ENCODE data around the gene FBXO42. TPM values are rescaled to one million over a fixed set of nuclear protein-coding genes. Genes with fewer than 3 reads are reported as not detected.
A peak's percentile ranks its signal among the peaks of the same experiment; 100 is the strongest.
"Not testable (repeated sequence)": the region's sequence is repeated elsewhere in the genome, so short reads cannot be mapped to it uniquely, and the experiment has no call there.

The FBXO42 gene
- total RNA-seq, 2 experiments from 2014 or later, result 14.3 to 14.9 TPM

DNA sequence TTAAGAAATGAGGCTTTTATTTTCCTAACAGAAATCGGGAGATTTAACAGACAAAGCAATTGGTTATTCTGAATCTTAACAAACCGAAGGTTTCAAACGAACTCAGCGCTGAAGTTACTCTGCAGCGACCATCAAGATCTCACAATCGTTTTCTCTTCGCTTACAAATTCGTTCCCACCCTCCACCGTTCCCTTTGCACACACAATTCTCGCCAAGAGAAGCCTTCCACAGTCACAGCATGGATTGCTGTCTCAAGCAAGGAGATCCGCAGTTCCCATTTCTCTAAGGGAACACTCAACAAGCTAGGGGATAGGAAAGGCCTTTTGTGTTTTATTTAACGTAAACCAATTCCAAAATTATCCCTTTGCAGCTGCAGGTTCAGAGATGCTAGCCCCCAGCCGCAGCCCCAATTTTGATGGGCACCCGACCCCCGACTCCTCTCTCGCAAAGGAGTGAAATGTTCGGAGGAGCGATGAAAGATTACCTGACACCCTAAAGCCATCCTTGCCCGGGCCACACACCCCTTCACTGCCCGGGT lies 755 bp downstream of the FBXO42 start:
- peaks cover 35% of the 10 kb centered on the region for H3K4me1 ChIP-seq (ENCODE audit: insufficient read depth, low read length)
- ChIA-PET CTCF (interaction anchor here (1.0 to 3.8 kb wide), 8 partner anchors 13 to 269 kb away, joined by 3 to 51 read pairs (median 4); partner anchors contain the start of gene NECAP2), POLR2A (interaction anchor here (0.7 to 3.0 kb wide), 9 partner anchors 12 to 553 kb away, joined by 3 to 37 read pairs (median 4); partner anchors contain the start of genes NECAP2, SPEN and SZRD1)
- ATAC-seq (ENCODE audit: poor library complexity) (no peak), DNase-seq (peak in 2 of 14 experiments; percentile 7 to 34)
- no peaks in the 10 kb centered on the region for H3K27me3 ChIP-seq (ENCODE audit: control insufficient read depth in 1 of 2, insufficient read depth in 2 of 2, low read length in 2 of 2)
- no peaks in the 10 kb centered on the region for H3K36me3 ChIP-seq (ENCODE audit: insufficient read depth, low read length)
- intact Hi-C loops (cut with DNase I, micrococcal nuclease), result loop anchor here in 1 of 2 experiments (5.0 kb wide), 5 partner anchors 91 to 824 kb away; partner anchors contain the start of genes DNAJC16, NECAP2 and SPEN
- H3K9me3 ChIP-seq (ENCODE audit: control insufficient read depth in 1 of 2, insufficient read depth in 1 of 2, low read length in 2 of 2), result no peaks in the 10 kb centered on the region
- Mint-ChIP-seq H3K36me3 (ENCODE audit: low read depth) (peaks cover 9% of the 10 kb centered on the region), H3K27ac (peak overlapping the region; percentile 93), H3K4me3 (peak overlapping the region; percentile 97), H3K4me1 (ENCODE audit: low read depth) (peaks cover 34% of the 10 kb centered on the region), H3K27me3 (no peaks in the 10 kb centered on the region), H3K9me3 (no peaks in the 10 kb centered on the region)
- peak overlapping the region; percentile 83 for H3K27ac ChIP-seq (ENCODE audit: low read depth in 1 of 2, low read length in 2 of 2)
- TF ChIP-seq, protein P1, sequence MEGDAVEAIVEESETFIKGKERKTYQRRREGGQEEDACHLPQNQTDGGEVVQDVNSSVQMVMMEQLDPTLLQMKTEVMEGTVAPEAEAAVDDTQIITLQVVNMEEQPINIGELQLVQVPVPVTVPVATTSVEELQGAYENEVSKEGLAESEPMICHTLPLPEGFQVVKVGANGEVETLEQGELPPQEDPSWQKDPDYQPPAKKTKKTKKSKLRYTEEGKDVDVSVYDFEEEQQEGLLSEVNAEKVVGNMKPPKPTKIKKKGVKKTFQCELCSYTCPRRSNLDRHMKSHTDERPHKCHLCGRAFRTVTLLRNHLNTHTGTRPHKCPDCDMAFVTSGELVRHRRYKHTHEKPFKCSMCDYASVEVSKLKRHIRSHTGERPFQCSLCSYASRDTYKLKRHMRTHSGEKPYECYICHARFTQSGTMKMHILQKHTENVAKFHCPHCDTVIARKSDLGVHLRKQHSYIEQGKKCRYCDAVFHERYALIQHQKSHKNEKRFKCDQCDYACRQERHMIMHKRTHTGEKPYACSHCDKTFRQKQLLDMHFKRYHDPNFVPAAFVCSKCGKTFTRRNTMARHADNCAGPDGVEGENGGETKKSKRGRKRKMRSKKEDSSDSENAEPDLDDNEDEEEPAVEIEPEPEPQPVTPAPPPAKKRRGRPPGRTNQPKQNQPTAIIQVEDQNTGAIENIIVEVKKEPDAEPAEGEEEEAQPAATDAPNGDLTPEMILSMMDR (IDR thresholded peaks at IDR 0.05), result no peak
- H3K4me3 ChIP-seq (ENCODE audit: low read length), result peak overlapping the region; percentile 97

DNA sequence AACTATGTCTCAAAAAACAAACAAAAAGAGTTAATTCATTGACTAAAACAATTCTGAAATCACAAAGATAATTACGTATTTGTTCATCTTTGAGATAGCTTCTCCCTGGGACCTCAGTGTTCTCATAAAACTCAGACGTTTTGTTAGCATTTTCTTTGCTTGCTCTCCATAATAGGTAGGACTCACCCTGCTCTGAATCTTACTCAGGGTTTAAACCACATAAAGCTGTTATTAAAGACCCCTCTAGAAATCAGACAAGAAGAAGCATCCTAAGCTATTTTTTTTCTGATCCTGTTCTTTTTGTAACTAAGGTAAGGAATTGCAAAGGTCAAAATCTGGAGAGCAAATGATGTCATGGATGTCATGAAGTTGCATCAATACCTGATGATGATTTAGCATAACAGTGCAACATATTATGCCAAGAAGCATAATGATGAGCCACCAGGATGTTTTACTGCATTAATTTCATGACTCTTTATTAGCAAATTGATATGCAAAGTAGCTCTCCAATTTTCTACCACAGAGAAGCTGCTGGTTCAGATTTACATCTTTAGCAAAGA lies 2.4 kb downstream of the FBXO42 start:
- Mint-ChIP-seq H3K27me3 (no peaks in the 10 kb centered on the region), H3K9me3 (no peaks in the 10 kb centered on the region), H3K36me3 (ENCODE audit: low read depth) (peaks cover 14% of the 10 kb centered on the region), H3K4me1 (ENCODE audit: low read depth) (peaks cover 42% of the 10 kb centered on the region), H3K4me3 (peak overlapping the region; percentile 63), H3K27ac (no peak overlapping the region)
- Histone ChIP-seq H3K27ac (ENCODE audit: low read depth in 1 of 2, low read length in 2 of 2) (no peak overlapping the region), H3K27me3 (ENCODE audit: control insufficient read depth in 1 of 2, insufficient read depth in 2 of 2, low read length in 2 of 2) (no peaks in the 10 kb centered on the region), H3K36me3 (ENCODE audit: insufficient read depth, low read length) (no peaks in the 10 kb centered on the region), H3K9me3 (ENCODE audit: control insufficient read depth in 1 of 2, insufficient read depth in 1 of 2, low read length in 2 of 2) (no peaks in the 10 kb centered on the region), H3K4me1 (ENCODE audit: insufficient read depth, low read length) (peaks cover 36% of the 10 kb centered on the region), H3K4me3 (ENCODE audit: low read length) (no peak overlapping the region)
- POLR2A ChIA-PET, result no interaction called here
- DNase-seq (no peak), ATAC-seq (ENCODE audit: poor library complexity) (no peak)
- CTCF ChIA-PET, result interaction anchor here (1.9 kb wide), 1 partner anchor 13 kb away, joined by 9 read pairs; no protein-coding TSS in a partner anchor
- TF ChIP-seq, protein P1 (IDR thresholded peaks at IDR 0.05), result no peak
- intact Hi-C loops (cut with DNase I, micrococcal nuclease), result loop anchor here in 1 of 2 experiments (5.0 kb wide), 5 partner anchors 92 to 823 kb away; partner anchors contain the start of genes DNAJC16, NECAP2 and SPEN

DNA sequence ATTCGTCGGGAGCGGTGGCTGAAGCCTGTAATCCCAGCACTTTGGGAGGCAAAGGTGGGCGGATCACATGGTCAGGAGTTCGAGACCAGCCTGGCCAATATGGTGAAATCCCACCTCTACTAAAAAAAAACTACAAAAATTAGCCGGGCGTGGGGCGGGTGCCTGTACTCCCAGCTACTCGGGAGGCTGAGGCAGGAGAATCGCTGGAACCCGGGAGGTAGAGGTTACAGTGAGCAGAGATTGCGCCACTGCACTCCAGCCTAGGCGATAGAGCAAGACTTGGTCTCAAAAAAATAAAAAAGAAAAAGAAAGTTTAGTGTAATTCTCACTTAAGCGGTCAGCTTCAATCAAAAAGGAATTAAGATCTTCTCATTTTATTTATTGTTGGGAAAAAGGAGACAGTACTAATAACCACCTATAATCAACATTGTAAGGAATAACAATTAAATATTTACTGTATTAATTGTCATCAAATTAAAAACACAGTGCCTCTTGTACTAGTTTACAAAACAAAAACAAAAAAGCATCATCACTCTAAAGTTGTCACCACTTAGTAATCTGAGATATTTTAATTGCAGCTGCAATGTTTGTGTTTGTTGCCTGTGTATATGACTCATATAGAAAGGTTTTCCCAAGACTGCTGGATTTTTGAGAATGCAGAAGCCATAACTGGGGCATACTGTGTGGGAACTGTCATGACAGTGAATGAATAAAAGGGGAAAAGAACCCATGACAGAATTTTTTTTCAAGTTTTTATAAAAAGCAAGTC lies 3.7 kb downstream of the FBXO42 start:
- ChIA-PET CTCF (no interaction called here), POLR2A (no interaction called here)
- Histone ChIP-seq H3K4me1 (ENCODE audit: insufficient read depth, low read length) (peaks cover 36% of the 10 kb centered on the region), H3K4me3 (ENCODE audit: low read length) (no peak overlapping the region), H3K27ac (ENCODE audit: low read depth in 1 of 2, low read length in 2 of 2) (no peak overlapping the region), H3K27me3 (ENCODE audit: control insufficient read depth in 1 of 2, insufficient read depth in 2 of 2, low read length in 2 of 2) (no peaks in the 10 kb centered on the region), H3K9me3 (ENCODE audit: control insufficient read depth in 1 of 2, insufficient read depth in 1 of 2, low read length in 2 of 2) (no peaks in the 10 kb centered on the region), H3K36me3 (ENCODE audit: insufficient read depth, low read length) (no peaks in the 10 kb centered on the region)
- TF ChIP-seq, protein P1 (IDR thresholded peaks at IDR 0.05), result no peak
- H3K4me1 Mint-ChIP-seq (ENCODE audit: low read depth), result peaks cover 42% of the 10 kb centered on the region
- H3K36me3 Mint-ChIP-seq (ENCODE audit: low read depth), result peaks cover 14% of the 10 kb centered on the region
- no peak overlapping the region for H3K27ac Mint-ChIP-seq
- peak overlapping the region; percentile 54 for H3K4me3 Mint-ChIP-seq
- H3K9me3 Mint-ChIP-seq, result no peaks in the 10 kb centered on the region
- no peaks in the 10 kb centered on the region for H3K27me3 Mint-ChIP-seq
- intact Hi-C loops (cut with DNase I, micrococcal nuclease), result no loop called here
- DNase-seq (peak in 2 of 14 experiments; percentile 33 to 42), ATAC-seq (ENCODE audit: poor library complexity) (no peak)

DNA sequence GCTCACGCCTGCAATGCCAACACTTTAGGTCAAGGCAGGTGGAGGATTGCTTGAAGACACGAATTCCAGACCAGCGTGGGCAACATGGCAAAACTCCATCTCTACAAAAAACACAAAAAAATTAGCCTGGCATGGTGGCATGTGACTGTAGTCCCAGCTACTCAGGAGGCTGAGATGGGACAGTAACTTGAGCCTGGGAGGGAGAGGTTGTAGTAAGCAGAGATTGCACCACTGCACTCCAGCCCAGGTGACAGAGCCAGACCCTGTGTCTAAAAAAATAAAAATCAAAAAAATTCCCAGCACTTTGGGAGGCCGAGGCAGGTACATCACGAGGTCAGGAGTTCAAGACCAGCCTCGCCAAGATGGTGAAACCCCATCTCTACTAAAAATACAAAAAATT lies 9.0 kb downstream of the FBXO42 start:
- H3K4me3 ChIP-seq (ENCODE audit: low read length); H3K27me3 ChIP-seq (ENCODE audit: control insufficient read depth in 1 of 2, insufficient read depth in 2 of 2, low read length in 2 of 2); H3K36me3 ChIP-seq (ENCODE audit: insufficient read depth, low read length); H3K27ac ChIP-seq (ENCODE audit: low read depth in 1 of 2, low read length in 2 of 2); POLR2A ChIA-PET; DNase-seq; H3K27me3 Mint-ChIP-seq; intact Hi-C loops (cut with DNase I, micrococcal nuclease); H3K9me3 Mint-ChIP-seq; H3K27ac Mint-ChIP-seq; H3K9me3 ChIP-seq (ENCODE audit: control insufficient read depth in 1 of 2, insufficient read depth in 1 of 2, low read length in 2 of 2); H3K4me3 Mint-ChIP-seq; CTCF ChIA-PET; ATAC-seq (ENCODE audit: poor library complexity): not testable (repeated sequence)
- H3K4me1 ChIP-seq (ENCODE audit: insufficient read depth, low read length), result peaks cover 13% of the 10 kb centered on the region
- peaks cover 19% of the 10 kb centered on the region for H3K36me3 Mint-ChIP-seq (ENCODE audit: low read depth)
- H3K4me1 Mint-ChIP-seq (ENCODE audit: low read depth), result peaks cover 24% of the 10 kb centered on the region

Measured in CD4-positive, alpha-beta T cell (primary cell).